IMR-90 (cell line): ENCODE results near the gene RIPPLY3. TPM values are rescaled to one million over a fixed set of nuclear protein-coding genes. Genes with fewer than 3 reads are reported as not detected.

ENCODE experiments used
- ATAC-seq: fragments of 200-7000 bp; cut with Tn5 transposase; 2 replicates; pipeline ENCODE4 v1.9.1; 2020; ENCODE audit warnings: low read depth, mild to moderate bottlenecking, moderate library complexity
- BruUV-seq: library from RNA; stranded (reverse); fragments of 400-500 nt; replicated peaks from 2 replicates; lab custom pipeline; 2021; lab: Mats Ljungman, UMichigan
- CTCF ChIA-PET: fragments of 300-600 bp; formaldehyde crosslinking; extraction: SDS; loops from one replicate; lab custom pipeline; 2021; ENCODE audit warnings: antibody characterized with exemption; lab: Yijun Ruan, JAX
- POLR2A ChIA-PET: fragments of 300-600 bp; sonication (Branson Sonifier 250); formaldehyde crosslinking; loops from one replicate; lab custom pipeline; 2022; ENCODE audit warnings: antibody characterized with exemption; ENCODE audit not compliant: unreplicated experiment; lab: Charles Lee
- DNase-seq: peaks from one replicate; pipeline ENCODE4 v3.0.0; 2013
- H2AFZ ChIP-seq: replicated peaks from 2 replicates; pipeline ENCODE3; 2013; ENCODE audit warnings: low read length, mild to moderate bottlenecking; ENCODE audit not compliant: poor library complexity
- H2AK5ac ChIP-seq: 2 replicates; pipeline ENCODE4 v1.6.1; 2013; ENCODE audit warnings: low read depth, low read length, inconsistent platforms
- H2AK9ac ChIP-seq: replicated peaks from 2 replicates; pipeline ENCODE3; 2013; ENCODE audit warnings: mild to moderate bottlenecking, low read depth, low read length, moderate library complexity; ENCODE audit not compliant: poor library complexity
- H2BK120ac ChIP-seq: 2 replicates; pipeline ENCODE4 v1.6.1; 2013; ENCODE audit warnings: low read depth, low read length, inconsistent platforms
- H2BK15ac ChIP-seq: 3 replicates; pipeline ENCODE4 v1.6.1; 2013; ENCODE audit warnings: low read depth, low read length, inconsistent platforms
- H2BK20ac ChIP-seq: 2 replicates; pipeline ENCODE4 v1.6.1; 2013; ENCODE audit warnings: low read depth, mild to moderate bottlenecking, inconsistent platforms, low read length, moderate library complexity
- H2BK5ac ChIP-seq: 2 replicates; pipeline ENCODE4 v1.6.1; 2013; ENCODE audit warnings: mild to moderate bottlenecking, low read depth, low read length, inconsistent platforms; ENCODE audit not compliant: poor library complexity, severe bottlenecking
- H3K14ac ChIP-seq: replicated peaks from 2 replicates; pipeline ENCODE4 v1.6.1; 2013; ENCODE audit warnings: low read depth, low read length, inconsistent platforms
- H3K18ac ChIP-seq: 2 replicates; pipeline ENCODE4 v1.6.1; 2013; ENCODE audit warnings: low read depth, low read length, control low read depth
- H3K23ac ChIP-seq: 2 replicates; pipeline ENCODE4 v1.6.1; 2013; ENCODE audit warnings: low read depth, low read length, inconsistent platforms
- H3K27ac ChIP-seq: 2 replicates; pipeline ENCODE4 v1.5.1; 2013; ENCODE audit warnings: mild to moderate bottlenecking, control low read depth, low read length; ENCODE audit not compliant: insufficient read depth
- H3K27me3 ChIP-seq: 2 replicates; pipeline ENCODE4 v1.6.1; 2013; ENCODE audit warnings: low read length; ENCODE audit not compliant: control insufficient read depth, insufficient read depth
- H3K36me3 ChIP-seq: 2 replicates; pipeline ENCODE4 v1.6.1; 2013; ENCODE audit warnings: low read length, mixed read lengths; ENCODE audit not compliant: control insufficient read depth, insufficient read depth
- H3K4ac ChIP-seq: 2 replicates; pipeline ENCODE4 v1.6.1; 2013; ENCODE audit warnings: low read depth, low read length, inconsistent platforms
- H3K4me1 ChIP-seq: 2 replicates; pipeline ENCODE4 v1.6.1; 2013; ENCODE audit warnings: low read length, mixed read lengths; ENCODE audit not compliant: control insufficient read depth, insufficient read depth
- H3K4me2 ChIP-seq: 2 replicates; pipeline ENCODE4 v1.6.1; 2013; ENCODE audit warnings: low read depth, mild to moderate bottlenecking, control low read depth, low read length, moderate library complexity
- H3K4me3 ChIP-seq: 2 replicates; pipeline ENCODE4 v1.5.1; 2013; ENCODE audit warnings: low read depth, mild to moderate bottlenecking, control low read depth, low read length, moderate library complexity; ENCODE audit not compliant: insufficient read depth
- H3K56ac ChIP-seq: 2 replicates; pipeline ENCODE4 v1.6.1; 2013; ENCODE audit warnings: low read length, inconsistent platforms; ENCODE audit not compliant: insufficient read depth; ENCODE audit errors: extremely low read depth
- H3K79me1 ChIP-seq, 2 experiments: 2 replicates each; pipeline ENCODE4 v1.6.1; 2013; ENCODE audit warnings: low read length in 2 of 2, inconsistent platforms in 1 of 2, low read depth in 1 of 2
- H3K9ac ChIP-seq: 2 replicates; pipeline ENCODE4 v1.6.1; 2013; ENCODE audit warnings: low read depth, low read length, control low read depth
- H3K9me1 ChIP-seq: 2 replicates; pipeline ENCODE4 v1.6.1; 2013; ENCODE audit warnings: low read length, inconsistent platforms; ENCODE audit not compliant: insufficient read depth
- H3K9me3 ChIP-seq: 2 replicates; pipeline ENCODE4 v1.6.1; 2013; ENCODE audit warnings: low read length; ENCODE audit not compliant: control insufficient read depth, insufficient read depth
- H4K20me1 ChIP-seq: 2 replicates; pipeline ENCODE4 v1.6.1; 2013; ENCODE audit warnings: low read length, inconsistent platforms; ENCODE audit not compliant: insufficient read depth
- H4K5ac ChIP-seq: 2 replicates; pipeline ENCODE4 v1.6.1; 2013; ENCODE audit warnings: mild to moderate bottlenecking, low read depth, low read length, control low read depth
- H4K8ac ChIP-seq, 2 experiments: 2 replicates each; pipeline ENCODE4 v1.6.1; 2013; ENCODE audit warnings: low read depth in 2 of 2, low read length in 2 of 2, control low read depth in 1 of 2, inconsistent platforms in 1 of 2
- H4K91ac ChIP-seq: 2 replicates; pipeline ENCODE4 v1.6.1; 2013; ENCODE audit warnings: low read depth, low read length, inconsistent platforms; ENCODE audit not compliant: insufficient read depth
- MAZ ChIP-seq: IDR thresholded peaks from 2 replicates; pipeline ENCODE4 v1.6.1; 2012; ENCODE audit warnings: low read depth, mild to moderate bottlenecking, low read length, improper control_type of control experiment, moderate library complexity, borderline replicate concordance
- RFX5 ChIP-seq: IDR thresholded peaks from 2 replicates; pipeline ENCODE4 v1.8.0; 2012; ENCODE audit warnings: low read depth, mild to moderate bottlenecking, low read length, moderate library complexity
- WGBS, 2 experiments: methylation state at CpG; one replicate each; pipeline versions ENCODE4 v1.1.5 to v1.1.7; 2013; ENCODE audit warnings: missing lambda C conversion rate in 2 of 2; ENCODE audit not compliant: insufficient read length in 1 of 2; ENCODE audit errors: extremely low coverage in 2 of 2; 5-methylcytosine and 5-hydroxymethylcytosine counted together
- dilution Hi-C: fragments of 300-500 bp; cut with HindIII; formaldehyde crosslinking; loops from one replicate; pipeline ENCODE4 v1.14.3; 2018; ENCODE audit warnings: low sequenced_read_pairs; ENCODE audit not compliant: unreplicated experiment
- in situ Hi-C: fragments of 300-500 bp; cut with MboI; formaldehyde crosslinking; loops from 3 replicates; pipeline ENCODE4 v1.14.3; 2019; ENCODE audit warnings: low sequenced_read_pairs, inconsistent platforms, mixed read lengths
- intact Hi-C: fragments of 100-400 bp; cut with micrococcal nuclease; formaldehyde crosslinking; loops from 2 replicates; pipeline ENCODE4 v1.10.0; 2022
- polyA plus RNA-seq, 3 experiments: library from polyadenylated mRNA; depleted of rRNA; stranded (reverse); fragments of >200 nt; gene quantifications; 2 replicates each; pipeline ENCODE4 v1.2.3, GENCODE V29; 2012; ENCODE audit warnings: low replicate concordance in 1 of 3
- total RNA-seq: library from RNA; depleted of rRNA; stranded (reverse); fragments of >200 nt; gene quantifications from 2 replicates; pipeline ENCODE4 v1.2.3, GENCODE V29; 2012

Gene RIPPLY3
- total and polyA plus RNA-seq, 2 of the 4 experiments (the other 2 are of a cell fraction), result 0.10 TPM; not detected in 1

DNA sequence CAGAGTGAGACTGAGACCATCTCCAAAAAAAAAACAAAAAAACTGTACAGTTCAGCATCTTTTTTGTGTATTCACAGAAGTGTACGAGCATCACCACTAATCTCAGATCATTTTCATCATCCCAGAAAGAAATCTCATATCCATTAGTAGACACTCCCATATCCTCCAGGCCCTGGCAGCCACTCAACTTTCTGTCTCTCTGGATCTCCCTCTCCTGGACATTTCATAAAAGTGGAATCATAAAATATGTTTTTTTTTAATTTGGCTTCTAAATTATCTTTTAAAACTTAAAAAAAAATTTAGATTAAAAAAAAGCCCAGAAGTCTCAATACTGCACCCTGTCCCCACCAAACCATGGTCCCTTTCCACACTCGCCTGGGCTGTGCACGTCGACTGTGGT is 22.1 kb downstream of the RIPPLY3 start:
- no peak overlapping the region for H4K8ac ChIP-seq
- no peak overlapping the region for H3K23ac ChIP-seq
- dilution Hi-C loops, result no loop called here
- peaks cover 3% of the 10 kb centered on the region; the same call in 1 of the 2 replicates for H3K4me1 ChIP-seq
- DNase-seq (no peak), ATAC-seq (no peak)
- ChIA-PET POLR2A (no interaction called here), CTCF (no interaction called here)
- no peaks in the 10 kb centered on the region for H3K79me1 ChIP-seq
- no peak overlapping the region for H3K27ac ChIP-seq
- no peak overlapping the region for H2BK120ac ChIP-seq
- H2AFZ ChIP-seq, result no peak overlapping the region
- no peaks in the 10 kb centered on the region for H3K36me3 ChIP-seq
- H3K9me1 ChIP-seq, result no peaks in the 10 kb centered on the region
- BruUV-seq, result no TSS peak
- TF ChIP-seq MAZ (no peak), RFX5 (no peak)
- no peak overlapping the region for H3K4me2 ChIP-seq
- WGBS, 2 experiments, result 40% methylated on average over 1 of the region's 4 CpGs; no CpG with 5 or more reads in 1 of the 2 experiments
- no peak overlapping the region for H3K14ac ChIP-seq
- H3K4me3 ChIP-seq, result no peak overlapping the region
- no peak overlapping the region for H2AK5ac ChIP-seq
- no peak overlapping the region for H2BK15ac ChIP-seq
- no peak overlapping the region for H2BK20ac ChIP-seq
- H3K27me3 ChIP-seq, result peaks cover 19% of the 10 kb centered on the region
- H4K20me1 ChIP-seq, result peaks cover 3% of the 10 kb centered on the region; the same call in 1 of the 2 replicates
- H2AK9ac ChIP-seq, result no peak overlapping the region
- no peak overlapping the region for H3K18ac ChIP-seq
- H2BK5ac ChIP-seq, result no peak overlapping the region
- in situ Hi-C loops, result no loop called here
- H4K91ac ChIP-seq, result no peak overlapping the region
- no peak overlapping the region for H3K56ac ChIP-seq
- no peak overlapping the region for H4K5ac ChIP-seq
- no peak overlapping the region for H3K9ac ChIP-seq
- no peaks in the 10 kb centered on the region for H3K9me3 ChIP-seq
- intact Hi-C loops, result no loop called here
- no peak overlapping the region for H3K4ac ChIP-seq
